HL-60/S4 treated with retinoic acid at 250 ng/mL for 4 days and 3 days (cell line): Measurements from ENCODE around the gene AMOTL1.

Experiments
- in situ Hi-C: fragments of 300-500 bp; cut with MboI; formaldehyde crosslinking; loops from 2 replicates; pipeline ENCODE4 v1.7.0; 2022; ENCODE audit warnings: low sequenced_read_pairs

The AMOTL1 gene

DNA sequence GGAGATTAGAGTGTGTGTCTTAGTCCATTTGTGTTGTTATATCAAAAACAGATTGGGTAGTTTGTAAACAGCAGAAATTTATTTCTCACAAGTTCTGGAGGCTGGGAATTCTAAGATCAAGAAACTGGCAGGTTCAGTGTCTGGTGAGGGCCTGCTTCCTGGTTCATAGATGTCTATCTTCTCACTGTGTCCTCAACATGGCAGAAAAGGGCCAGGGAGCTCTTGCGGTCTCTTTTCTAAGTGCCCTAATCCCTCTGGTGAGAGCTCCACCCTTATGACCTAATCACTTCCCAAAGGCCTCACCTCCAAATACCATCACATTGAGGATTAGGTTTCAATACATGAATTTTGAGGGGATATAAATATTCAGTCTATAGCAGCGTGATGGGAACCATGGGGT lies 25.5 kb upstream of the AMOTL1 start:
- in situ Hi-C loops: no loop called here

DNA sequence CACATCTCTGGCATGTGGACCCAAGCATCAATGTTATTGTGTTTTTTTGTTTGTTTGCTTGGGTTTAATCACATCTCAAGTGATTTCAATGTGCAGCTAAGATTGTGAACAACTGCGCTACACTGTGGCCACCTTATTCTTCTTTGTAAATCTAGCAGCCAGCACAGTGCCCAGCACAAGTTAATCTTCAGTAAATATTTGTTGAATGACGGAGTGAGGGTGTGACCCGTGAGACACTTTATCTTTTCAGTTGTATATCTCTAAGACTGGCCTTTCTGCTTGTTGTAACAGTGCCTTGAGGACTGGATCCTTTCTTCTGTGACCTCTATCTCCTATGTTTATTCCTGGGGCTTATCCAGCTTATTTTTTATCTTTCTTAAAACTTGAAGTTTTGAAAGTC lies 21.4 kb upstream of the AMOTL1 start:
- in situ Hi-C loops: no loop called here

DNA sequence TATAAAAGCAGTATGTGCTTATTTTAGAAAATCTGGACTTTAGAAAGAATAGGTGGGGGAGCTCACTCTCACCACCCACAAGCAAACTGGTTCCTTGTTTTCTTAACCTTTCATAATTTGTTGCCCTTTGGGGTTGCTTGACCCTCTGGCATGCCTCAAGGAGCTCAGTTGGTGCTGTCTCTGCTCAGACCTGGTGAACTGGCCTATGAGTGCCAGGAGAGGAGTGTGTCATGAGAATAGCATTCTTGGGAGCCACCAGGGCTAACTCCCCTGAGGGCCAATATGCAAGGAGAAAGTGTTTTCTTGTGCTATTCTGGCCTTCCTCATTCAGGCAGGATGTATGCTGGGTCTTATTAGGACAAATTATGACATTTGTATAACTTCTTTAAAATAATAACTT lies 21.0 kb upstream of the AMOTL1 start:
- in situ Hi-C loops: no loop called here

DNA sequence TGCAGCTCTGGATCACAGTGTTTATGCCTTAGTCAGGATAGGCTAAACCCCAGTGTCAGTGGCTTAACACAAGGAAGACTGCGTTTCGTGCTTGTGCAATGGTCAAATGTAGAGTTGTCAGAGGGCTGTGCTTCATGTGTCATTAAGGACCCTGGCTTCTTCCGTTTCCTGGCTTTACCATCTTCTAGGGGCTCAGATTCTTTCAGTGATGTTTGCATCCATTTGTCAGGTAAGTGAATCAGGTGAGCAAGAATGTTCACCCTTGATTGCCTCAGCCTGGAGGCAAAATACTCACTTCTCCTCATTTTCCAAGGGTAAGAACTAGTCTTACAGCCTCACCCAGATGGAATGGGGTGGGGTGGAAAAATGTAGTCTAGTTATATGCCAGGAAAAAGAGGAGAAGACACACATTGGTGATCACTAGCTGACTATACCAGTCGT lies 20.5 kb upstream of the AMOTL1 start:
- in situ Hi-C loops: no loop called here

DNA sequence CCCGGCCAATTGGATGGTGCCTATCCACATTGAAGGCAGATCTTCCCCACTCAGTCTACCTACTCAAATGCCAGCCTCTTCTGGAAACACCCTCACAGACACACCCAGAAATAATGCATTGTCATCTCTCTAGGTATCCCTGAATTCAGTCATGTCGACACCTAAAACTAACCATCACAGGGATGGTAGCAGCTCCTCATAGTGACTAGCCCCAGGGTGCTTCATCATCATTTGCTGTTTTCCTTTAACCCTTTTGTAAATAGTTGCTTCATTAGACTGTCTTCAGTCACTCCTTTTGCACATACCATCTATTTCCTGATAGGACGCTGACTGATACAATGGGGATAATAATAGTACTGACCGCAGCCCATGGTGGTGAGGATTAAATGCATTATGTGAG lies 18.8 kb upstream of the AMOTL1 start:
- in situ Hi-C loops: no loop called here

DNA sequence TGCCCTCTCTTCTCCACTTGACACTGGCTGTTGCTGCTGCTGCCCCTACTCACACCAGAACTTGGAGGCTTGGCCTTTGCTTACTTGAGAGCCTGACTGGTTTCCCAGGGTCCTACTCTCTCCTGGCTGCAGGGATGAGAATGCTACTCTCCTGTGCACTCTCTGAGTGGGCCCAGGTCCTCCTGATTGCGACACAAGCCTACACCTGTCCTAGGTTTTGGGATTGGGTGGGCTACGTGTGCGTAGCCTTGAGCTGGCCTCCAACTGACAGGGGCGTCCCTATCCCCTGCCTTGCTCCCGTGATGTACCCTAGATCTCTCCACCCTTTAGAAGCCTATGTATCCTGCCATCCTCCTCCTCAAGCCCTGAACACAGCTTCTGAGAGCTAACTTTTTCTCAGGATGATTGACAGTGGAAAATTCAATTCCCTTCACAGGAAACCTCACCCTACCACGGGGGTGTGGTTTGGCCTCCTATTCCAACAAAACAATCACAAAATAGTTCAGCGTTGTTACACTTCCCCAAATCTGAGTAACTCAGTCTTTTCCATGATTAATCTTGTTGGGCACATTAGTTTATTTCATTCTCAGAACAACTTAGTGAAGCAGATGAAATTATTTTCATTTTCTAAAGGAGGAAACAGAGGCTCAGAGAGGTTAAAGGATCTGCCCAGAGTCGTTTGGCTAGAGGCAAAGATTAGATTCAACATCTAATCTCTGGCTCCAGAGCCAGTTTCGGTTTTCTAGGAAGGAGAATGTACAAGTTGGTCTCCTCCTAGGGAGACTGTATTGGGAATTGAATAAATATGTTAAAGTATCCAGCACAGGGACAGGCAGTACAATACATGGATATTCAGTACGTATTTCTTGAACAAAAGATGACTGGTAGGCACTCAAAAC lies 17.6 kb upstream of the AMOTL1 start:
- in situ Hi-C loops: no loop called here

DNA sequence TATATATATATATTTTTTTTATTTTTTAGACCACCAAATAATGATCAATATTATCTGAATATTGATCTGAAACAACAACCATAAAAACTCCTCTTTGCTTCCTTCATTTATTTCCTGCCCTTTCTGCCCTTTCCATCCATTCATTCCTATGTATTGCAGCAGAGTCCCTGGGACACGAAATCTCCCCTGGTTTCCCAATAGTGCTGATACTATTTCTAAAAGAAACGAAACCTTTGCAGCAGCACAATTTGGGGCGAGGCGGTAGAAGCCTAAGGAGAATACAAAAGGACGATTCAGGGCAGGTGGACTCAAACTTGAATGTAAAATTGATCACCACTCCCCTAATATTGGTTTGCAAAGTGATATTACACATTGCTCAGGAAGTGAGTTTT lies 16.9 kb upstream of the AMOTL1 start:
- in situ Hi-C loops: no loop called here

DNA sequence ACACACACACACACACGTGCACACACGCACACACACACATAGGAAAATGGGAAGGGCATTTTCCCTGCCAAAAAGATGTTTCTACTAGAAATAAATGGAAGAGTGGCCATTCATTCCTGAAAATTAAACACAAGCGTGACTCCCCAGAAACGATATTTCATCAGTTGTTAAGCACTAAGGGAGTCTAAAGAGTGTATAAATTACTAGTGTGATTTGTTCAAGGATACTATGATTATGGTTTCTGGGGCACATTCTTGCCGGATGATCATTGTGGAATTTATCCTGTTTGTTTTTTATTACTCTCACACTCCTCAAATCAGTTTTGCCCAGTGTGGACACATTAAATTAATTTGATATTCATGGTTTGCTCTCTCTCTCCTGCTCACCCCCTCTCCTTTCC lies 16.4 kb upstream of the AMOTL1 start:
- in situ Hi-C loops: no loop called here

DNA sequence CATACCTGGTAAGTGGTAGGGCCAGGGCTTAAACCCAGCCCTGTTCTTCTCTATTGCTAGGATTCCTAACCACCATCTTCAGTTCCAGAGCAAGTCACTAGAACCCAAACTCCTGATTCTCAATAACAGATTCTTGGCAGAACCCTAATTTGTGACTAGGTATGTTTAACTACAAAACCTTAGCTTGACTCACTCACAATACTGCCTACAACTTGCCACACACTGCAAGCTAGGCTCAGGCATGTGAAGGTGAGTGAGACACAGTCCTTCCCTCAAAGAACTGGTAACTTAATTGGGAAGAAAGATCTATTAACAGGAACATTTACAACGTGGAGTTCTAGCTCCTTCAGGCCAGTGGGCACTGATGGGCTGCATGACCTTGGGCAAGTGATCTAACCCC lies 14.5 kb upstream of the AMOTL1 start:
- in situ Hi-C loops: no loop called here

DNA sequence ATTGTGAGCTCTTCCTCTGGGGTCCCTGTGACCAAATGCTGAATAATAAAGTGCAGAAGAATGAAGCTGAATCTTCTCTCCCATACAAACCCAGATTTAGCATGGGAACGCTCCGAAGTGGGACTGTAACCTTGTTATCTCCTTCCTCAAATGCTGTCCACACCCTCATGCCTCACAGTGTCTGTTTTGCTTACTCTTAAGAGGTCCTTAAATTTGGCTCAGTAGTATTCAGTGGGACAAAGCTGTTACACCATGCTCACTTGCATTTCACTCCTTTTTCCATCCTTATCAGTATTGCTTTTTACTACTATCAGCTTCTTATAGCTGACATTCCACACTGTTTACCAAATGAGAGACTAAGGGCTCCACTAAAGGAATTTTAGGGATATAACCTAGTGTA lies 13.8 kb upstream of the AMOTL1 start:
- in situ Hi-C loops: no loop called here

DNA sequence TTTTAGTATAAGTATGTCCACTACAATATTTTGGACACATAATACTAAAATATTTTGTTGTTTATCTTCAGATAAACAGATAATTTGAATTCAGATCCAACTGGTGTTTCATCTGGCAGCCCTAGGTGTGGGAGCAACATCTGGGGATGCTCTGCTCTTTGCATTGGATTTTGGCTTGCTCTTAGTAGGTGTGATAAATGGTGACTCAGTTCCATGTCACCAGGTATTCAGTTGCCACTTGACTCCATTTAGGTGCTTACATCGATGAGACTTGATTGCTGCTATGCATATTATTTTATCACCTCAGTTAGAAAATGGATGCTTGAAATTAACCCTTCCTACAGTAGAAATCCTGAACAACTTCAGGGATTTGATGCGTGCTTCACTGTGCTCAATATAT lies 13.3 kb upstream of the AMOTL1 start:
- in situ Hi-C loops: no loop called here

DNA sequence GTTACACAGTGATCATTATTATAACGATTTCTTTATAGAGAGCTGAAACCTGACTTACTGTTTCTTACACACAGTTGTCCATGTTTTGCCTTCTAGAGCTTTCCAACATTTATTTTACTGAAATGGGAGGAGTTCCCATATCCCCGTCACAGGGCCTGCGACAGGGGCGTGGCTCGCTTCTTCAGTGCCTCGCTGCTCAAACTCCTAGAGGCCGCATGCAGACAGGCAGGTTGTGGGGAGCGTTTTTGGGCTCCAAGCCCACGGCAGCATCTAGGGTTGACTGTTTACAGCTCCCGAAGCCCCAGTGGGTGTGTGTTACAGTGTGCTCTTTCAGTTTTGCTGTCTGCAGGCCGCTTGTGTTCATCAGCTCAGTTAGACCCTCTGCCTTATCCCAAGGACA lies 12.7 kb upstream of the AMOTL1 start:
- in situ Hi-C loops: no loop called here

DNA sequence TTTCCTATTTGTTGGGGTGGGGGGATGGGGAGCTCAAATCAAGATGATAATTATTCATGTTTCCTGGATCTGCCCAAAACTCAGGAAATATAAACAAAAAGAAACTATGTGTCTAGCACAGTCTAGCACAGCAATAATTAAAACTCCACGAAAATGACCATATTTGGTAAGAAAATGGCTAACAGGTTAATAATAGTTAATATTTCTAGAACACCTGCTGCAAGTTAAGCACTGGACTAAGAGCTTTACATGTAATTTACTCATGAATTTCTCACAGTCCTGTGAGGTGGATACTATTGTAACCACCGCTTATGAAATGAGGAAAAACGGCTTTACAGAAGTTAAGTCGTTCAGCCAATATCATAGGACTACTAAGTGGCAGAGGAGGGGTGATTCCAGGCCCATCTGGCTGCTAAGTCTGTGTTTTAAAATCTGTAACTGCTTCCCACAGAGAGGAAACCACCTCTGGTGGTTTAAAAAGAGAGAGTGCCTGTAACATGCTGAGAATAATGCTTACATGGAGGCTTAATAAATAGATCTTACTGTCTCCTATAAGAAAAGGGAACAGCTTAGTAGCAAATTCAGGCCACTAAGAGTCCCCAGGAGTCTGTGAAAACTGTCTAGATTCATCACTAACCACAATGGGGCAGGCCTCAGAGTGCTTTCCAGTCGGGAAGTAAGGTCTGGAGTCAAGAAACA lies 11.0 kb upstream of the AMOTL1 start:
- in situ Hi-C loops: no loop called here

DNA sequence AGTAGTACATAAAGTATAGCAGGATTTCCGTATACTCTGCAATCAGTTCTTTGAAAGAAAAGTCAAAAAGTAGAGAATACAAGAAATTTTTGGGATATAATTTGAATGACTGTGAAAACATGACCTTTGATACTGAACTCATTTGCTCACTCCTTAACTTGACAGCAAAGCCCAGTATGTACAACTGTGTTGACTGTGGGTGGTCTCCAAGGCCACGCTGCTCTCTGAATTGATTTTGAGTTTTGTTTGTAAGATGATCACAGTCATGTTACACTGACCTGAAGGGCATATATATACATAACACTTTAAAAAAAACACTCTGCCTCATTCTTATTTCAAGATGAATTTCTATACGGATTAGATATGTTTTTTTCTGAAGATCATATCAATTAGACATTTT lies 9.5 kb upstream of the AMOTL1 start:
- in situ Hi-C loops: no loop called here

DNA sequence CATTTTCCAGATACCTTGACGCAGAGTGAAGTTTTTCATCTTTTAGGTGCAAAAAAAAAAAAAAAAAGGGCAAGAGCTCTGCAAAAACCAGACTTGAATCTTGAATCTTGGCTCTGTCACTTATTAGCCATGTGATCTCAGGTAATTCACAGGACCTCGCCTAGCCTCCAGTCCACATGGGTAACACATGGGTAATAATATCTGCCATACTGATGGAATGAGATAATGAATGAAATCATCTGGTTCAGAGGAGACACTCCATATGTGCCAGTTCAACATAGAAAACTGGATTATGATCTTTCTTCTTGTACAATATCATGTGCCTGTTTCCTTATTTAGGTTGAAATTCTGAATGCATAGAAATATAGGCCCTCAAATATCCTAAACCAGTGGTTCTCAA lies 8.6 kb upstream of the AMOTL1 start:
- in situ Hi-C loops: no loop called here

DNA sequence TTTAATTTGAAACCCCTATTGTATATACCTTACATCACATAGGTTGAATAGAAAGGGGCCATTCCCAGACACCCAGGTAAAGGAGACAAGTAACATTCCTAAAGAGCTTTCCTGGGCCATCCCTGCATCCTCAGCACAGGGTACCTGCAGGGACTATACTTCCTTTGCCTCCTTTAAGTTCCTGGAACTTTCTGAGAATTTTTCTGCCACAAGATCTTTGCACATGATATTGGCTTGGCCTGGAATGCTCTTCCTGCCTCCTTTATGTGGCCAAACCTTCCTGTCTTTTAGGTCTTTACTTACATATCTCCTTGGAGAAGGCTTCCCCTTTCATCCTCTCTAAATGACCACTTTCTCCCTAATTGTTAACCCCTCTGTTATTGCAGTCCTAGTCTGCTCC lies 7.9 kb upstream of the AMOTL1 start:
- in situ Hi-C loops: no loop called here

DNA sequence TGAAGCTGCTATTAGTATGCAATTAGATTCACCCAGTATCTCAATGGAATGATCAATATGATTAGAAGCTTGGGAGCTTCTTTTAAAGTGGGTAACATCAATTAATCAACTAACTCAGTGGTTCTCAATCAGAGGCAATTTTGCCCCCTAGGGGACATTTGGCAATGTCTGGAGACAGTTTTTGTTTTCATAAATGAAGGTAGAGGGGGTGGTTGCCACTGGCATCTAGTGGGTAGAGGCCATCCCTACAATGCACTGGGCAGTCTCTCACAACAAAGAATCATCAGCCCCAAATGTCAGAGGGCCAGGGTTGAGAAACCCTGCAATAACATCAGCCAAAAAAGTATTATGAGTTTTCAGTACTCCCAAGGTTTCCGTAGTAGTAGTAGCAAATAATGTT lies 5.9 kb upstream of the AMOTL1 start:
- in situ Hi-C loops: no loop called here

DNA sequence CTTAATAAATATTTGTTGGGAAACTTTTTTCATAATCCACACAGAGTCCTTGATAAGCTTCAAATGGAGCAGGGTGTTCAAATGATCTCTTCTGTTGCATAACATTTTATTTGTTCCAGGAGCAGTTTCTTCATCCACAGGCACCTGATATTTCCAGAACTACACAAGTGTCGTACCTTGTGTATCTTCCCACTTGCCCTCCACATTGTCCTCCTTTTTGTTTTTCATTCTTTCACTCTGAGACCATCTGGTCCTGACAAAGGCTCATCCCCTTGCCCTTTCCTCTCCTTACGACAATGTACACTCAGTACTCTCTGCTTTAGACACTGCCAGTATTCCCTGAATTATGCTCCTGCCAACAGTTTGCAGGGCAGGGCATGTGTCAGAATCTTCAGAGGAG lies 5.2 kb upstream of the AMOTL1 start:
- in situ Hi-C loops: no loop called here

DNA sequence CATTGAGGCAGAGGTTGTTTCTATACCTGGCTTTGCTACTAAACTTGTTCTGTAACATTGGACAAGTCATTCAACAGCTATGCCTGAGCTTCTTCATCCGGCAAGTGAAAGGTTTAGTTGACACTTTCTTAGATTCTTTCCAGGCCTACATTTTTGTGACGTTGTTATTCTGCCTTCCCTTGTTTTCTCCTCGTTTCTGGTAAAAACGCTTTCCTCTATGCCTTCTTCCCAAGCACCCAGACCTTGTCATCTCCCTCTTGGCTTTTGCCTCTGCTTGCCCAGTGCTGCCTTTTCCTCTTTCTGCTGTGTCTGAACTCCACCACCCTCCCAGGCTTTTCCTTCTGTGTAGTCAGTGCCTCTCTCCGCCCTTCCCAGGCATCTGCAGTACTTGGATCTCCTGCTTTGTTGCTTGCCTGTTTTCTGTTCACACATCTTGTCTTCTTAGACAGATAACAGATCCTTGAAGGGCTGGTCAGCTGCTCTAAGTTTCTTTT lies 1.4 kb upstream of the AMOTL1 start:
- in situ Hi-C loops: no loop called here

DNA sequence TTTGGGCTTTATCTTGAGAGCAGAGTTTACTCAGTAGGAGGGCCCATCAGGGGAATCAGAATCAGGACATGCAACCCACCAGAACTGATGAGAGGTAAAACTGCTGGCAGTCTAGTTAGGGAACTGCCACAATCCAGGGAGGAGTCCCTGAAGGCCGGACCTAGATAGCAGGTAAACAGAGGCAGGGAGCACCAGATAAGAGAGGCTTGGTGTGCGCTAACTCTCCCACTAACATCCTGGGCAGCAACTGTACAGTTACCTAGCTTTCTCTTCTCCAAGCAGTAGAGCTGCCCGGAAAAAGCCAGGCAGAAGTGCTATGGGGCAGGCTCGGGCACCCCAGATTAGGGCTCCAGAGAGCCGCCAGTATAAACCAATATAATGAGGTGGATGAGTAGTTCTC lies 865 bp upstream of the AMOTL1 start:
- in situ Hi-C loops: no loop called here

DNA sequence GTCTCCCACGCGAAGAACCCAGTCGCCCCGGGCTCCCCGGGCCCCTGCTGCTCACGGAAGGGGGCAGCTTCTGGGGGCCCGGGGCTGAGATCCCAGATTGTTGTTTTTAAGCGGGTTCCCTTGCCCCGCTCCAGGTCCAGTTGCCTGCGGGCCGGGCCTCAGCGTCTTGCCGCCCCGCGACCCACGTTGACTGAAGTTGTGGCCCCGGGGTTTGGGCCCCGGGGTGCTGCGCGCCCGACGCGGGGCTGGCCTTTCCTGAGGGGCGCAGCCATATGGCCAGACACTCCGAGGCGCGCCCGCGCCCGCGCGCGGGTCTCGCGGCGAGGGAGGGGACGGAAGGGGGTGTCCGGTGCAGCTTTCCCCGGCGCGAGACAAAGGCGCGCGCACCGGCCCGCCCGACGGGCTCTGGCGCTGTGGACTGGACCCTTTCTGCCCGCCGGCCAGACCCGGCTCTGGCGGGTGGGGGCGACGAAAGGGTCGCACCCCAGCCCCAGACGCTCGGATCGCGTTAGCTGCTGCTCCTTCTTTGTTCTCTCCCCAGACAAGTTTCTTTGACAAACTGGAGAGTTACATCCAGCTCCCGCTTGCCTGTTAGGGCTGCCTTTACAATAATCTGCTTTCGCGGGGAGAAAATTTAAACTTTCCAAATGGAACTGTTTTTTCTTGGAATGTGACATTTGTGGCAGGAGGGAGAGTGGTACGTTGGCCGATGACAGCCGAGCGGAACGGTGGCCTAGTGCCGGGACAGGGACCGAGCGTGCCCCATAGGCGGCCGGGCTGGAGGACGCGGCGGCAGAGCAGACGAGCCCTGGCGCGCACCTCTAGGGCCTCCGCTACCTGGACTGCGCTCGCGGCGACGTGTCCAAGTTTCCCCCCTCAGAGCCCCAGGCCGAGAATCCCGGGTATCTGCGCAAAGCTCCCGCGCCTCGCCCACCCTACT lies 716 bp downstream of the AMOTL1 start:
- in situ Hi-C loops: no loop called here
